Gastroesophageal sphincter (tissue), 4 donors: ENCODE results near the gene MYLK. TPM values are rescaled to one million over a fixed set of nuclear protein-coding genes. Genes with fewer than 3 reads are reported as not detected.

Experiments
- ATAC-seq: fragments of 150-250 bp; one replicate; pipeline ENCODE4 v1.9.1; 2016; ENCODE audit warnings: mild to moderate bottlenecking, moderate library complexity
- H3K27ac ChIP-seq, 4 donors: fragments of 200-600 bp; sonication (generic) in 3 of 4; 1 replicate in 3 of 4; 2 replicates in 1 of 4; pipeline ENCODE4 v1.5.1; 2016 to 2019
- H3K27me3 ChIP-seq: fragments of 200-600 bp; sonication (generic); one replicate; pipeline ENCODE4 v1.5.1; 2019
- H3K36me3 ChIP-seq, 2 donors: fragments of 200-600 bp; sonication (generic); one replicate each; pipeline ENCODE4 v1.5.1; 2019; ENCODE audit warnings: control low read depth in 1 of 2
- H3K4me1 ChIP-seq, 3 donors: fragments of 200-600 bp; sonication (generic); 1 replicate in 2 of 3; 2 replicates in 1 of 3; pipeline ENCODE4 v1.5.1; 2016 to 2019; ENCODE audit warnings: control low read depth in 2 of 3
- H3K4me3 ChIP-seq, 2 donors: fragments of 200-600 bp; sonication (generic); one replicate each; pipeline ENCODE4 v1.5.1; 2019; ENCODE audit warnings: mild to moderate bottlenecking in 1 of 2, moderate library complexity in 1 of 2
- H3K9me3 ChIP-seq, 3 donors: fragments of 200-600 bp; sonication (generic); one replicate each; pipeline ENCODE4 v1.5.1; 2017 to 2019; ENCODE audit warnings: control low read depth in 2 of 3
- EP300 ChIP-seq: sonication (generic); formaldehyde crosslinking; IDR thresholded peaks from one replicate; pipeline ENCODE4 v1.6.1; 2017; ENCODE audit warnings: antibody characterized with exemption, mild to moderate bottlenecking
- POLR2A ChIP-seq, 2 donors: fragments of 450-650 bp; IDR thresholded peaks; one replicate each; pipeline ENCODE4 v1.6.1; 2017; ENCODE audit warnings: antibody characterized with exemption in 2 of 2, mild to moderate bottlenecking in 2 of 2, moderate library complexity in 1 of 2
- POLR2AphosphoS5 ChIP-seq: sonication (generic); formaldehyde crosslinking; IDR thresholded peaks from one replicate; pipeline ENCODE4 v1.6.1; 2017; ENCODE audit warnings: antibody characterized with exemption
- WGBS, 2 donors: methylation state at CpG; one replicate each; pipeline ENCODE4 v1.1.5; 2018; ENCODE audit warnings: low coverage in 1 of 2; 5-methylcytosine and 5-hydroxymethylcytosine counted together
- total RNA-seq, 4 donors: library from RNA; depleted of rRNA; stranded (reverse); fragments of >200 nt; gene quantifications; one replicate each; pipeline ENCODE4 v1.1.0, GENCODE V29; 2016
- TF ChIP-seq, protein P1 (sequence below), 4 experiments: fragments of 200-600 bp in 2 of 4; fragments of 450-650 bp in 2 of 4; sonication (generic) in 1 of 4; IDR thresholded peaks; one replicate each; pipeline ENCODE4 v1.5.1; 2017 to 2019; ENCODE audit warnings: antibody characterized with exemption in 4 of 4, mild to moderate bottlenecking in 2 of 4, moderate library complexity in 2 of 4

MYLK gene
- total RNA-seq, 4 donors from 2014 or later, result 1,558 to 2,522 (median 2,261) TPM

DNA sequence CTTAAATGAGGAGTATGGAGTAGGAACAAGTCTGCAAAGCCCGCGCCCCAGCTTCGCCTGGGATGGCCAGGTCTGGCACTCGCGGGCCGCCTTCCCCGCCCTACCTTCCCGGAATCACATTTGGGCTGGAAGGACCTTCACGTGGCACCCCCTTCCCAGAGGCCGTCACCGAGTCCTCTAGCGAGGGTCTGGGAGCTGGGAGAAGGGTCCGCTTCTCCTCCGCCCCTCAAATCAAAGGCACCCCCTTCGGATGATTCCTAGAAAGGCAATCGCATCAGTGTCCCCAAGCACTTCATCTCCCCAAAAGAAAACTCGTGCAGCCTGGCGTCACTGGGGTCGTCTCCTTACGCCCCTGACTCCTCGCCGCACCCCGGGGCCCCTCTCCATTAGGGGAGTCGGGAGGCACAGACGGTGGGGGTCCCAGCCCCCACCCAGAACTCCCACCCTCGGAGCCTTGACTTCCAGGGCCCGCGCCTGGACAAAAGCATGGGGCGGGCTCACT lies 380 bp downstream of the MYLK start:
- WGBS, 2 donors, result 5% methylated on average over 9 of the region's 29 CpGs; no CpG with 5 or more reads in 1 of the 2 donors
- peak overlapping the region in 3 of 4 donors; percentile 69 to 83 (median 76) for H3K27ac ChIP-seq
- H3K4me1 ChIP-seq, result peaks cover 0 to 22% (median 0%) of the 10 kb centered on the region in 3 donors
- peak overlapping the region; percentile 63 to 70 for H3K4me3 ChIP-seq
- H3K36me3 ChIP-seq, result no peaks in the 10 kb centered on the region
- H3K27me3 ChIP-seq, result no peaks in the 10 kb centered on the region
- H3K9me3 ChIP-seq, result no peaks in the 10 kb centered on the region
- TF ChIP-seq EP300 (no peak), POLR2AphosphoS5 (no peak), POLR2A (IDR thresholded peaks at IDR 0.05) (no peak)
- TF ChIP-seq, protein P1, sequence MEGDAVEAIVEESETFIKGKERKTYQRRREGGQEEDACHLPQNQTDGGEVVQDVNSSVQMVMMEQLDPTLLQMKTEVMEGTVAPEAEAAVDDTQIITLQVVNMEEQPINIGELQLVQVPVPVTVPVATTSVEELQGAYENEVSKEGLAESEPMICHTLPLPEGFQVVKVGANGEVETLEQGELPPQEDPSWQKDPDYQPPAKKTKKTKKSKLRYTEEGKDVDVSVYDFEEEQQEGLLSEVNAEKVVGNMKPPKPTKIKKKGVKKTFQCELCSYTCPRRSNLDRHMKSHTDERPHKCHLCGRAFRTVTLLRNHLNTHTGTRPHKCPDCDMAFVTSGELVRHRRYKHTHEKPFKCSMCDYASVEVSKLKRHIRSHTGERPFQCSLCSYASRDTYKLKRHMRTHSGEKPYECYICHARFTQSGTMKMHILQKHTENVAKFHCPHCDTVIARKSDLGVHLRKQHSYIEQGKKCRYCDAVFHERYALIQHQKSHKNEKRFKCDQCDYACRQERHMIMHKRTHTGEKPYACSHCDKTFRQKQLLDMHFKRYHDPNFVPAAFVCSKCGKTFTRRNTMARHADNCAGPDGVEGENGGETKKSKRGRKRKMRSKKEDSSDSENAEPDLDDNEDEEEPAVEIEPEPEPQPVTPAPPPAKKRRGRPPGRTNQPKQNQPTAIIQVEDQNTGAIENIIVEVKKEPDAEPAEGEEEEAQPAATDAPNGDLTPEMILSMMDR (IDR thresholded peaks at IDR 0.05), result no peak
- ATAC-seq, result no peak

DNA sequence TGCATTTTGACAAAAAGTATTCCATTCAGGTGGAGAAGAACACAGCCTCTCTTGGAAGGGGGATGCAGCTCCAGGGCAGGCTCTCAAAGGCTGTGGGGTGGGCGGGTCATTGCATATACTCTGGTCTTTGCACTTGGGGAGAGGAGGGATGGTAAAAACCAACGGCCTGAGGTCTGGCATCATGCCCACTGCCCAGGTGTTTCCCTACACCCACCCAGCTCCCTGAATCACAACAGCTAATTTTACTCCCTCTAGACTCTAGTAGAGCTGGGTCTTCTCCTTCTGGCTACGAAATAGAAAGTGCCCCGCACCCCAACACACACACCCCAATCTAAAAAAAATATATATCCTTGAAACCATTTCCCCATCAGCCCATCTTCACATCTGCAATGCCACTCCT lies 1.0 kb downstream of the MYLK start:
- H3K27ac ChIP-seq, result no peak overlapping the region
- H3K4me3 ChIP-seq, result peak overlapping the region in 1 of 2 donors; percentile 63
- H3K27me3 ChIP-seq, result no peaks in the 10 kb centered on the region
- no peaks in the 10 kb centered on the region for H3K9me3 ChIP-seq
- peaks cover 0 to 22% (median 0%) of the 10 kb centered on the region in 3 donors for H3K4me1 ChIP-seq
- TF ChIP-seq, protein P1 (IDR thresholded peaks at IDR 0.05), result no peak
- TF ChIP-seq EP300 (no peak), POLR2A (IDR thresholded peaks at IDR 0.05) (no peak), POLR2AphosphoS5 (no peak)
- no peak for ATAC-seq
- 72 to 100% methylated on average over 3 of the region's 4 CpGs for whole genome bisulfite sequencing, 2 donors
- no peaks in the 10 kb centered on the region for H3K36me3 ChIP-seq

DNA sequence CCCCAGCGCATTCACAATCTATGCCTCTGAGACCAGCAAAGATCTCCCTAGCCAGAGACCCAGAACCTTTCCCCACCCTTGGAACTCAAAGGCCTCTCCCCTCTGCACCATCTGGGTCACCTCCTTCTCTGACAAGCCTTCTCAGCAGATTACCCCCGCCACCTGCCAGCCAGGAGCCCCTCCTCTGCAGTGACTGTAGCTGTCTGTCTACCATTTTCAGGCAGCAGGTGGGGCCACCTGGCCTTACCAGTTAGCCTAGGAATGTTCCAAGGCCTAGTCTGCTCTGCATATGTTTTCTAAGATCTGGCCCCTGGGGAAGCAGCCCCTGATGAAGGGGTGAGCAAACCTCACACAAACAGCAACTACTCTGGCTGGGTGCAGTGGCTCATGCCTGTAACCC lies 2.4 kb downstream of the MYLK start:
- no peak overlapping the region for H3K4me3 ChIP-seq

DNA sequence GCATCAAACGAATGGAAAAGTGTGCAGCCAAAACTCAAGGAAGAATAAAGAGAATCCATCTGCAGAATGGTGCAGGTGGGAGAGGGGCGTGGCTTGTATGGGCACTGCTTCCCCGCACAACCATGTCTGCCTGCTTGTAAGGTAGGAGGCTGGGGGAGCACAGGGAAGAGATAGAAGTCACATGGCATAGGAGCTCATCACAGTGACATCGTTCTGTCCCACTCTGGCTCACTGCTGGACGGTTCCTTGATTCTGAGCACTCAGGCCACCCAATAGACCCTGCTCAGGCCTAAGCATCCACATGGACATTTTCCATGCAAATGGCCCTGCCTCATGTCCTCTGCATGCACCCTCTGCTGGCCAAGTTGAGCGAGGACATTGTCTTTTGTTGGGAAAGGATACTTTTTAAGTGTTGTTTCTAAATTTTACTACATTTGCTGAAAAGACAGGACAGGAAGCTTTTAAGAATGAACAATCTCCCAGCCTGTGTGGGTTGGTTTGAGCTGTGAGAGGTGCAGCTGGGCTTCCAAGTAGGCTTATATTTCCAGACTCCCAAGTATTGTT lies 3.1 kb downstream of the MYLK start:
- ATAC-seq, result no peak
- WGBS, 2 donors, result 88 to 93% methylated on average over 3 to 4 of the region's 6 CpGs
- Histone ChIP-seq H3K36me3 (no peaks in the 10 kb centered on the region), H3K27me3 (no peaks in the 10 kb centered on the region), H3K4me3 (no peak overlapping the region), H3K9me3 (no peaks in the 10 kb centered on the region), H3K4me1 (peaks cover 0 to 22% (median 0%) of the 10 kb centered on the region in 3 donors), H3K27ac (no peak overlapping the region)
- TF ChIP-seq, protein P1 (IDR thresholded peaks at IDR 0.05), result peak in 1 of 4 experiments; percentile 18
- TF ChIP-seq POLR2AphosphoS5, result no peak

More for the DNA sequence above, 2.4 kb downstream of the MYLK start:
- no peak for ATAC-seq
- Histone ChIP-seq H3K27me3 (no peaks in the 10 kb centered on the region), H3K27ac (no peak overlapping the region), H3K36me3 (no peaks in the 10 kb centered on the region), H3K4me1 (peaks cover 0 to 22% (median 0%) of the 10 kb centered on the region in 3 donors), H3K9me3 (no peaks in the 10 kb centered on the region)
- WGBS, 2 donors, result 100% methylated on average over 2 of the region's 2 CpGs; no CpG with 5 or more reads in 1 of the 2 donors
- TF ChIP-seq EP300 (no peak), POLR2AphosphoS5 (no peak), POLR2A (IDR thresholded peaks at IDR 0.05) (no peak)
- TF ChIP-seq, protein P1 (IDR thresholded peaks at IDR 0.05), result no peak

DNA sequence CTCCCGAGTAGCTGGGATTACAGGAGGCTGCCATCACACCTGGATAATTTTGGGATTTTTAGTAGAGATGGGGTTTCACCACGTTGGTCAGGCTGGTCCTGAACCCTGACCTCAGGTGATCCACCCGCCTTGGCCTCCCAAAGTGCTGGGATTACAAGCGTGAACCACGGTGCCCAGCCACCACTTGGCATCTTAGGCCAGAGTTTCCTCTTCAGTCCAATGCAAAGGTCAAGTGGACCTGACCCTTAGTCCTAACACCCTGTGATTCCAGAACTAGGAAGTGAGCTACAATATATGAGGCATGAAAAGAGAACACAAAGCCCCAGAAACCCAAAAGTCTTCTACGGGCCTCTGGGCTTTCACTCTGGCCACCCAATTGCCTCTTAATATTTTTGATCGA lies 5.3 kb downstream of the MYLK start:
- Histone ChIP-seq H3K27ac (no peak overlapping the region), H3K4me3 (no peak overlapping the region), H3K4me1 (peaks cover 0 to 15% (median 0%) of the 10 kb centered on the region in 3 donors), H3K27me3 (no peaks in the 10 kb centered on the region), H3K36me3 (no peaks in the 10 kb centered on the region), H3K9me3 (no peaks in the 10 kb centered on the region)
- TF ChIP-seq EP300, result no peak
- no peak for TF ChIP-seq POLR2AphosphoS5
- TF ChIP-seq POLR2A (IDR thresholded peaks at IDR 0.05), result no peak
- TF ChIP-seq, protein P1 (IDR thresholded peaks at IDR 0.05), result no peak
- ATAC-seq, result no peak
- 89 to 97% methylated on average over 2 to 7 of the region's 7 CpGs for WGBS, 2 donors
